HFF-Myc (cell line): Measurements from ENCODE around the gene YJU2.

Experiments
- DNase-seq: peaks from one replicate; pipeline ENCODE4 v3.0.0-alpha.2; 2011; ENCODE audit warnings: low read depth; ENCODE audit errors: extremely low read depth
- H3K4me3 ChIP-seq: replicated peaks from 2 replicates; pipeline ENCODE4 v1.5.1; 2011; ENCODE audit warnings: low read depth, mild to moderate bottlenecking, control low read depth, low read length
- TF ChIP-seq, protein P1 (sequence below): IDR thresholded peaks from 2 replicates; pipeline ENCODE4 v1.5.1; 2012; ENCODE audit warnings: mild to moderate bottlenecking, low read depth, low read length, control low read depth; ENCODE audit errors: missing control alignments

YJU2 gene

GRCh38 chr19:4201798-4202197 is 45.1 kb upstream of the YJU2 start:
- no peak for DNase-seq
- TF ChIP-seq, protein P1, sequence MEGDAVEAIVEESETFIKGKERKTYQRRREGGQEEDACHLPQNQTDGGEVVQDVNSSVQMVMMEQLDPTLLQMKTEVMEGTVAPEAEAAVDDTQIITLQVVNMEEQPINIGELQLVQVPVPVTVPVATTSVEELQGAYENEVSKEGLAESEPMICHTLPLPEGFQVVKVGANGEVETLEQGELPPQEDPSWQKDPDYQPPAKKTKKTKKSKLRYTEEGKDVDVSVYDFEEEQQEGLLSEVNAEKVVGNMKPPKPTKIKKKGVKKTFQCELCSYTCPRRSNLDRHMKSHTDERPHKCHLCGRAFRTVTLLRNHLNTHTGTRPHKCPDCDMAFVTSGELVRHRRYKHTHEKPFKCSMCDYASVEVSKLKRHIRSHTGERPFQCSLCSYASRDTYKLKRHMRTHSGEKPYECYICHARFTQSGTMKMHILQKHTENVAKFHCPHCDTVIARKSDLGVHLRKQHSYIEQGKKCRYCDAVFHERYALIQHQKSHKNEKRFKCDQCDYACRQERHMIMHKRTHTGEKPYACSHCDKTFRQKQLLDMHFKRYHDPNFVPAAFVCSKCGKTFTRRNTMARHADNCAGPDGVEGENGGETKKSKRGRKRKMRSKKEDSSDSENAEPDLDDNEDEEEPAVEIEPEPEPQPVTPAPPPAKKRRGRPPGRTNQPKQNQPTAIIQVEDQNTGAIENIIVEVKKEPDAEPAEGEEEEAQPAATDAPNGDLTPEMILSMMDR, result no peak
- H3K4me3 ChIP-seq, result no peak overlapping the region

GRCh38 chr19:4206818-4207484 is 39.9 kb upstream of the YJU2 start:
- TF ChIP-seq, protein P1, result peak; percentile 25
- H3K4me3 ChIP-seq, result no peak overlapping the region
- no peak for DNase-seq

- DNase-seq, result no peak
- TF ChIP-seq, protein P1, result peak; percentile 46
- H3K4me3 ChIP-seq, result no peak overlapping the region
Observed at GRCh38 chr19:4208385-4209094, 38.3 kb upstream of the YJU2 start.

- H3K4me3 ChIP-seq, result no peak overlapping the region
- DNase-seq, result no peak
- TF ChIP-seq, protein P1, result no peak
Observed at GRCh38 chr19:4210166-4210731, 36.6 kb upstream of the YJU2 start.

GRCh38 chr19:4213116-4213515 is 33.8 kb upstream of the YJU2 start:
- no peak for DNase-seq
- TF ChIP-seq, protein P1, result no peak
- no peak overlapping the region for H3K4me3 ChIP-seq

DNA sequence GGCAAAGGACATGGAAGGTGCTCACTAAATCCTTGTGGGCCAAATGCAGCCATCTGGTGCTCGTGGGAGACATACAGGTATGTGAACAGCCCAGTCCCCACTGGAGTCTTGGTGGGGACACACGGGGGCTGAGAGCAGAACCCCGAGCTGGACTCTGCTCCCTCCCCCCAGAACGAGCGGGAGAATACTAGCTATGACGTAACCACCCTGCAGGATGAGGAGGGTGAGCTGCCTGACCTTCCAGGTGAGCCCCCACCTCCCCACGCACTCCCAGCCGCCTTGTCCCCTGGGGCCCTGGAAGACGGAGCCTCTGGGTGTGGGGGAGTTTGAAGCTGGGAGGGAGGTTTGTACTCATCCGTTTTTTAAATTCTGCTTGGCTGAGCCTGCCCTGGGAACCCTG is 31.1 kb upstream of the YJU2 start:
- no peak overlapping the region for H3K4me3 ChIP-seq
- TF ChIP-seq, protein P1, result no peak
- no peak for DNase-seq
